ENCODE data around the gene NDUFB6. TPM values are rescaled to one million over a fixed set of nuclear protein-coding genes. Genes with fewer than 3 reads are reported as not detected.

Gene NDUFB6
- total RNA-seq, 1 donor from 2014 or later = 43.2 TPM

- DNase-seq = no peak
Observed at GRCh38 chr9:32518276-32518675, 54.7 kb downstream of the NDUFB6 start.

GRCh38 chr9:32516241-32516640 lies 56.7 kb downstream of the NDUFB6 start:
- no peak for DNase-seq

- no peak for DNase-seq
Observed at GRCh38 chr9:32508728-32509127, 64.2 kb downstream of the NDUFB6 start.

GRCh38 chr9:32503008-32503407 lies 70.0 kb downstream of the NDUFB6 start:
- DNase-seq = no peak

Other genes with a start within 250 kb of the NDUFB6 start
- 17.0 TPM for gene ACO1, start 188.5 kb downstream of the NDUFB6 start, total RNA-seq
- 10.9 TPM for gene RIGI, start 47.0 kb downstream of the NDUFB6 start, total RNA-seq
- 4.4 TPM for gene SMIM27, start 20.8 kb downstream of the NDUFB6 start, total RNA-seq
- gene TOPORS, start 20.6 kb downstream of the NDUFB6 start, total RNA-seq = 49.9 TPM
- 0.78 TPM for gene TAF1L, start 62.5 kb upstream of the NDUFB6 start, total RNA-seq
- gene TMEM215, start 210.4 kb upstream of the NDUFB6 start, total RNA-seq = 1.1 TPM

Data from occipital lobe (tissue), 2 donors.